ENCODE data around the gene SPNS2.
"Not testable (repeated sequence)": the region's sequence is repeated elsewhere in the genome, so short reads cannot be mapped to it uniquely, and the experiment has no call there.

The SPNS2 gene

GRCh38 chr17:4565209-4566141 lies 66.8 kb downstream of the SPNS2 start:
- no peak overlapping the region for H3K4me3 ChIP-seq (ENCODE audit: low read depth, low read length)

- no peak overlapping the region for H3K4me3 ChIP-seq (ENCODE audit: low read depth, low read length)
These were observed 68.1 kb downstream of the SPNS2 start for GRCh38 chr17:4566785-4567184.

GRCh38 chr17:4569591-4569990 lies 70.9 kb downstream of the SPNS2 start:
- H3K4me3 ChIP-seq (ENCODE audit: low read depth, low read length): no peak overlapping the region

- no peak overlapping the region for H3K4me3 ChIP-seq (ENCODE audit: low read depth, low read length)
These were observed 73.5 kb downstream of the SPNS2 start for GRCh38 chr17:4572131-4572530.

GRCh38 chr17:4573115-4573514 lies 74.4 kb downstream of the SPNS2 start:
- H3K4me3 ChIP-seq (ENCODE audit: low read depth, low read length): no peak overlapping the region

- H3K4me3 ChIP-seq (ENCODE audit: low read depth, low read length): no peak overlapping the region
These were observed 75.0 kb downstream of the SPNS2 start for GRCh38 chr17:4573669-4574068.

GRCh38 chr17:4574448-4575045 lies 75.9 kb downstream of the SPNS2 start:
- no peak overlapping the region for H3K4me3 ChIP-seq (ENCODE audit: low read depth, low read length)

GRCh38 chr17:4576161-4576558 lies 77.5 kb downstream of the SPNS2 start:
- no peak overlapping the region for H3K4me3 ChIP-seq (ENCODE audit: low read depth, low read length)

- H3K4me3 ChIP-seq (ENCODE audit: low read depth, low read length): no peak overlapping the region
These were observed 78.1 kb downstream of the SPNS2 start for GRCh38 chr17:4576729-4577322.

GRCh38 chr17:4577386-4577993 lies 78.8 kb downstream of the SPNS2 start:
- H3K4me3 ChIP-seq (ENCODE audit: low read depth, low read length): no peak overlapping the region

- H3K4me3 ChIP-seq (ENCODE audit: low read depth, low read length): not testable (repeated sequence)
These were observed 79.7 kb downstream of the SPNS2 start for GRCh38 chr17:4578349-4578748.

- no peak overlapping the region for H3K4me3 ChIP-seq (ENCODE audit: low read depth, low read length)
These were observed 81.0 kb downstream of the SPNS2 start for GRCh38 chr17:4579678-4580077.

- no peak overlapping the region for H3K4me3 ChIP-seq (ENCODE audit: low read depth, low read length)
These were observed 81.6 kb downstream of the SPNS2 start for GRCh38 chr17:4580291-4580690.

GRCh38 chr17:4582101-4582501 lies 83.4 kb downstream of the SPNS2 start:
- no peak overlapping the region for H3K4me3 ChIP-seq (ENCODE audit: low read depth, low read length)

GRCh38 chr17:4582691-4583090 lies 84.0 kb downstream of the SPNS2 start:
- no peak overlapping the region for H3K4me3 ChIP-seq (ENCODE audit: low read depth, low read length)

GRCh38 chr17:4583206-4583605 lies 84.5 kb downstream of the SPNS2 start:
- H3K4me3 ChIP-seq (ENCODE audit: low read depth, low read length): no peak overlapping the region

- H3K4me3 ChIP-seq (ENCODE audit: low read depth, low read length): peak overlapping the region; percentile 50
These were observed 85.1 kb downstream of the SPNS2 start for GRCh38 chr17:4583782-4584100.

GRCh38 chr17:4584101-4584916 lies 85.6 kb downstream of the SPNS2 start, which contains the start of gene SMTNL2:
TSS of gene SMTNL2 (plus strand) at chr17:4584529. CDS start at chr17:4584606, 77 bp downstream.
- H3K4me3 ChIP-seq (ENCODE audit: low read depth, low read length): peak within 1 kb of the TSS; percentile 50

GRCh38 chr17:4584917-4585637 lies 86.4 kb downstream of the SPNS2 start:
- peak overlapping the region; percentile 50 for H3K4me3 ChIP-seq (ENCODE audit: low read depth, low read length)

- H3K4me3 ChIP-seq (ENCODE audit: low read depth, low read length): no peak overlapping the region
These were observed 86.9 kb downstream of the SPNS2 start for GRCh38 chr17:4585638-4585994.
